ENCODE results near the gene PCDH7.

The PCDH7 gene

GRCh38 chr4:30720021-30720660 lies at the start of gene PCDH7:
Gene PCDH7 (plus strand): TSS chr4:30720369. CDS start chr4:30721423, 1,054 bp downstream.
- Histone ChIP-seq H3K27ac (no peak within 1 kb of the TSS), H3K4me1 (peaks cover 14 to 35% (median 30%) of the 10 kb centered on the region in 10 experiments), H3K27me3 (peaks cover 40 to 52% (median 46%) of the 10 kb centered on the region in 11 experiments), H3K4me3 (peak within 1 kb of the TSS; percentile 60 to 74 (median 66)), H3K4me2 (peak within 1 kb of the TSS; percentile 91 to 100 (median 98)), H3K36me3 (no peaks in the 10 kb centered on the region), H4K20me1 (peaks cover 0 to 15% (median 6%) of the 10 kb centered on the region in 11 experiments; a peak in 8 of 22 replicates), H3K9ac (peak within 1 kb of the TSS; percentile 7 to 68 (median 57); a peak in 20 of 22 replicates), H3K9me3 (replicated peaks in 1 of 11) (peaks cover 7 to 22% (median 19%) of the 10 kb centered on the region in 11 experiments; a peak in 18 of 22 replicates)
- TF ChIP-seq Cebpa-rat (IDR thresholded peaks at IDR 0.05), result no peak

GRCh38 chr4:30671926-30672448 lies 48.2 kb upstream of the PCDH7 start:
- Histone ChIP-seq H4K20me1 (no peaks in the 10 kb centered on the region), H3K9ac (no peak overlapping the region), H3K9me3 (replicated peaks in 1 of 11) (peaks cover 0 to 7% (median under 1%) of the 10 kb centered on the region in 11 experiments; a peak in 7 of 22 replicates), H3K4me1 (peaks cover 0 to 4% (median 0%) of the 10 kb centered on the region in 10 experiments; a peak in 1 of 20 replicates), H3K27me3 (no peaks in the 10 kb centered on the region), H3K27ac (no peak overlapping the region), H3K36me3 (no peaks in the 10 kb centered on the region), H3K4me3 (no peak overlapping the region), H3K4me2 (no peak overlapping the region)
- no peak for TF ChIP-seq Cebpa-rat (IDR thresholded peaks at IDR 0.05)

GRCh38 chr4:30696191-30696590 lies 24.0 kb upstream of the PCDH7 start:
- H3K4me1 ChIP-seq, result no peaks in the 10 kb centered on the region
- no peaks in the 10 kb centered on the region for H3K36me3 ChIP-seq
- H3K9me3 ChIP-seq (replicated peaks in 1 of 11), result no peaks in the 10 kb centered on the region
- H4K20me1 ChIP-seq, result no peaks in the 10 kb centered on the region
- no peak overlapping the region for H3K4me3 ChIP-seq
- no peak overlapping the region for H3K27ac ChIP-seq
- no peaks in the 10 kb centered on the region for H3K27me3 ChIP-seq
- TF ChIP-seq Cebpa-rat (IDR thresholded peaks at IDR 0.05), result no peak
- no peak overlapping the region for H3K9ac ChIP-seq
- H3K4me2 ChIP-seq, result no peak overlapping the region

- peaks cover 0 to 15% (median 6%) of the 10 kb centered on the region in 11 experiments; a peak in 8 of 22 replicates for H4K20me1 ChIP-seq
- no peak overlapping the region for H3K27ac ChIP-seq
- H3K27me3 ChIP-seq, result peaks cover 20 to 24% (median 22%) of the 10 kb centered on the region in 11 experiments
- H3K36me3 ChIP-seq, result no peaks in the 10 kb centered on the region
- no peak overlapping the region for H3K4me3 ChIP-seq
- peaks cover 6 to 16% (median 12%) of the 10 kb centered on the region in 11 experiments for H3K9me3 ChIP-seq (replicated peaks in 1 of 11)
- no peak for TF ChIP-seq Cebpa-rat (IDR thresholded peaks at IDR 0.05)
- peaks cover 14 to 33% (median 24%) of the 10 kb centered on the region in 10 experiments for H3K4me1 ChIP-seq
- H3K9ac ChIP-seq, result no peak overlapping the region
- H3K4me2 ChIP-seq, result no peak overlapping the region
Measured at GRCh38 chr4:30714408-30715031, 5.6 kb upstream of the PCDH7 start.

- Histone ChIP-seq H3K4me3 (peak overlapping the region; percentile 54 to 74 (median 65)), H3K27me3 (peaks cover 35 to 41% (median 38%) of the 10 kb centered on the region in 11 experiments), H3K4me1 (peaks cover 14 to 35% (median 27%) of the 10 kb centered on the region in 10 experiments), H3K4me2 (peak overlapping the region; percentile 58 to 100 (median 96)), H3K27ac (peak overlapping the region in 6 of 11 experiments; percentile 16 to 54 (median 48); a peak in 8 of 22 replicates), H3K36me3 (no peaks in the 10 kb centered on the region), H3K9me3 (replicated peaks in 1 of 11) (peaks cover 0 to 3% (median under 1%) of the 10 kb centered on the region in 11 experiments; a peak in 11 of 22 replicates), H4K20me1 (peaks cover 0 to 15% (median 6%) of the 10 kb centered on the region in 11 experiments; a peak in 8 of 22 replicates), H3K9ac (peak overlapping the region in 9 of 11 experiments; percentile 54 to 71 (median 62); a peak in 12 of 22 replicates)
- TF ChIP-seq Cebpa-rat (IDR thresholded peaks at IDR 0.05), result no peak
Measured at GRCh38 chr4:30716158-30716557, 4.0 kb upstream of the PCDH7 start.

- H3K9ac ChIP-seq, result peak overlapping the region; percentile 7 to 71 (median 64); a peak in 19 of 22 replicates
- peak overlapping the region; percentile 96 to 100 (median 98) for H3K4me2 ChIP-seq
Measured at GRCh38 chr4:30716681-30717207, 3.4 kb upstream of the PCDH7 start.

GRCh38 chr4:30717208-30718020 lies 2.8 kb upstream of the PCDH7 start:
- H3K4me3 ChIP-seq, result peak overlapping the region; percentile 54 to 74 (median 65)
- H3K36me3 ChIP-seq, result no peaks in the 10 kb centered on the region
- H3K9ac ChIP-seq, result peak overlapping the region; percentile 7 to 69 (median 56); a peak in 19 of 22 replicates
- H4K20me1 ChIP-seq, result peaks cover 0 to 15% (median 6%) of the 10 kb centered on the region in 11 experiments; a peak in 8 of 22 replicates
- peaks cover 14 to 35% (median 30%) of the 10 kb centered on the region in 10 experiments for H3K4me1 ChIP-seq
- peak overlapping the region in 9 of 11 experiments; percentile 26 to 62 (median 47); a peak in 14 of 22 replicates for H3K27ac ChIP-seq
- peaks cover 3 to 14% (median 13%) of the 10 kb centered on the region in 11 experiments; a peak in 18 of 22 replicates for H3K9me3 ChIP-seq (replicated peaks in 1 of 11)
- H3K27me3 ChIP-seq, result peaks cover 40 to 51% (median 46%) of the 10 kb centered on the region in 11 experiments
- no peak for TF ChIP-seq Cebpa-rat (IDR thresholded peaks at IDR 0.05)
- H3K4me2 ChIP-seq, result peak overlapping the region; percentile 96 to 100 (median 98)

More at GRCh38 chr4:30716681-30717207, 3.4 kb upstream of the PCDH7 start:
- TF ChIP-seq Cebpa-rat (IDR thresholded peaks at IDR 0.05), result no peak
- Histone ChIP-seq H4K20me1 (peaks cover 0 to 15% (median 6%) of the 10 kb centered on the region in 11 experiments; a peak in 8 of 22 replicates), H3K4me3 (peak overlapping the region; percentile 54 to 74 (median 65)), H3K27me3 (peaks cover 40 to 47% (median 44%) of the 10 kb centered on the region in 11 experiments), H3K36me3 (no peaks in the 10 kb centered on the region), H3K27ac (peak overlapping the region in 9 of 11 experiments; percentile 26 to 62 (median 51); a peak in 16 of 22 replicates), H3K4me1 (peaks cover 14 to 35% (median 30%) of the 10 kb centered on the region in 10 experiments), H3K9me3 (replicated peaks in 1 of 11) (peaks cover 0 to 8% (median 6%) of the 10 kb centered on the region in 11 experiments; a peak in 16 of 22 replicates)
